ENCODE measurements around the gene RP2.

RP2 gene

GRCh38 chrX:46803140-46803539, 33.7 kb upstream of the RP2 start:
- no peak for DNase-seq (ENCODE audit: extremely low read depth, low read depth)
- TF ChIP-seq, protein P1, sequence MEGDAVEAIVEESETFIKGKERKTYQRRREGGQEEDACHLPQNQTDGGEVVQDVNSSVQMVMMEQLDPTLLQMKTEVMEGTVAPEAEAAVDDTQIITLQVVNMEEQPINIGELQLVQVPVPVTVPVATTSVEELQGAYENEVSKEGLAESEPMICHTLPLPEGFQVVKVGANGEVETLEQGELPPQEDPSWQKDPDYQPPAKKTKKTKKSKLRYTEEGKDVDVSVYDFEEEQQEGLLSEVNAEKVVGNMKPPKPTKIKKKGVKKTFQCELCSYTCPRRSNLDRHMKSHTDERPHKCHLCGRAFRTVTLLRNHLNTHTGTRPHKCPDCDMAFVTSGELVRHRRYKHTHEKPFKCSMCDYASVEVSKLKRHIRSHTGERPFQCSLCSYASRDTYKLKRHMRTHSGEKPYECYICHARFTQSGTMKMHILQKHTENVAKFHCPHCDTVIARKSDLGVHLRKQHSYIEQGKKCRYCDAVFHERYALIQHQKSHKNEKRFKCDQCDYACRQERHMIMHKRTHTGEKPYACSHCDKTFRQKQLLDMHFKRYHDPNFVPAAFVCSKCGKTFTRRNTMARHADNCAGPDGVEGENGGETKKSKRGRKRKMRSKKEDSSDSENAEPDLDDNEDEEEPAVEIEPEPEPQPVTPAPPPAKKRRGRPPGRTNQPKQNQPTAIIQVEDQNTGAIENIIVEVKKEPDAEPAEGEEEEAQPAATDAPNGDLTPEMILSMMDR (IDR thresholded peaks at IDR 0.05; ENCODE audit: low read depth, low read length), result peak; percentile 15

- no peak for DNase-seq (ENCODE audit: extremely low read depth, low read depth)
- TF ChIP-seq, protein P1 (IDR thresholded peaks at IDR 0.05; ENCODE audit: low read depth, low read length), result no peak
These were observed 31.6 kb upstream of the RP2 start for GRCh38 chrX:46805270-46805669.

DNA sequence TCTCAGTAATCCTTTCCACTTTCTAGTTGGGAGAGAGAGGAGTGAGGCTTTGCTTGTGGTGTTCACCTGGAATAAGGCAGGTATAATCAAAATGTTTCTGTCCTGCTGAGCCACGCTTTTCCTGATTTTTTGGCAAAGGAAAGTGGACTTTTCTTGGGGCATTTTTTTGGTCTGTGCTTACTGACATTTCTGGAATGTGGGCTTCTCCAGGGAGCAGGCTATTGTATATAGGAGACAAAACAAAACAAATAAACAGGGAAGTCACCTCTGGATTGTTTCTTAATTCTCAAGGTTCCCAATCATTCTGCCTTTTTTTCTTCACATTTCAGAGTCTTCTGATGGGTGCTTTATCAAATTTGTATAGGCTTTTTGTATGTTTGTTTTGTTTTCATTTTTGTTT, 25.7 kb upstream of the RP2 start:
- TF ChIP-seq, protein P1 (IDR thresholded peaks at IDR 0.05; ENCODE audit: low read depth, low read length), result no peak
- DNase-seq (ENCODE audit: extremely low read depth, low read depth), result no peak

GRCh38 chrX:46812445-46812844, 24.4 kb upstream of the RP2 start:
- DNase-seq (ENCODE audit: extremely low read depth, low read depth), result no peak
- TF ChIP-seq, protein P1 (IDR thresholded peaks at IDR 0.05; ENCODE audit: low read depth, low read length), result no peak

DNA sequence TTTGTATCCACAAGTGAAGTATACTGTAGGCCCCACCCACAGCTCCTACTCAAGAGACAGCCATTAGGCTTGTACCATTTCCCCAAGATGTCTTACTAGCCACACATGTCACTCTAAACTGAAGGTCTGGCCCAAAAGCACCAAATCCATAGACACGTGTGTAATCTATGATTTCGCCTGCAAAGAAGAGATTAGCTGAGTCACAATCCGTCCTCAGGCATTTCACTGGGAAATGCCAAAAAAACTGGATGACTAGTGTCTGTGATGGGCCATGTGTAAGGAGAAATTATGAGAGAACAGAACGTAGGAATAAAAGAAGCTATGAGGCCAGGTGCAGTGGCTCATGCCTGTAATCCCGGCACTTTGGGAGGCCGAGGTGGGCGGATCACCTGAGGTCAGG, 21.9 kb upstream of the RP2 start:
- DNase-seq (ENCODE audit: extremely low read depth, low read depth), result no peak
- TF ChIP-seq, protein P1 (IDR thresholded peaks at IDR 0.05; ENCODE audit: low read depth, low read length), result no peak

DNA sequence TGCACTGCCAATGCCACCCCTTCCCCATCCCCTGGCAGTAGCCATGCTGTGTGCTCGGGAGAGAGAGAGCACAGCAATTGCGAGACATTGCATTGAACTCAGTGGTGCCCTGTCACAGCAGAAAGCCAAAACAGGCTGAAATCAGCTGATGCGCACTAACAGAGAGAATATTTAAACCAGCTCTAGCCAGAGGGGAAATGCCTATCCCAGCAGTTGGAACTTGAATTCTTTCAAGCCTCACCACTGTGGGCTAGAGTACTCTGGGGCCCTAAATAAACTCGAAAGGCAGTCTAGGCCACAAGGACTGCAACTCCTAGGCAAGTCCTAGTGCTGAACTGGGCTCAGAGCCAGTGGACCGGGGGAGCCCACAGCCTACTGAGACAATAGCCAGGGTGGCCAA, 17.7 kb upstream of the RP2 start:
- no peak for DNase-seq (ENCODE audit: extremely low read depth, low read depth)
- TF ChIP-seq, protein P1 (IDR thresholded peaks at IDR 0.05; ENCODE audit: low read depth, low read length), result no peak

- no peak for DNase-seq (ENCODE audit: extremely low read depth, low read depth)
- TF ChIP-seq, protein P1 (IDR thresholded peaks at IDR 0.05; ENCODE audit: low read depth, low read length), result no peak
These were observed 16.3 kb upstream of the RP2 start for GRCh38 chrX:46820391-46821100.

Data from AG09319 (cell line).